Measurements from ENCODE around the gene GPR52.

The GPR52 gene

DNA sequence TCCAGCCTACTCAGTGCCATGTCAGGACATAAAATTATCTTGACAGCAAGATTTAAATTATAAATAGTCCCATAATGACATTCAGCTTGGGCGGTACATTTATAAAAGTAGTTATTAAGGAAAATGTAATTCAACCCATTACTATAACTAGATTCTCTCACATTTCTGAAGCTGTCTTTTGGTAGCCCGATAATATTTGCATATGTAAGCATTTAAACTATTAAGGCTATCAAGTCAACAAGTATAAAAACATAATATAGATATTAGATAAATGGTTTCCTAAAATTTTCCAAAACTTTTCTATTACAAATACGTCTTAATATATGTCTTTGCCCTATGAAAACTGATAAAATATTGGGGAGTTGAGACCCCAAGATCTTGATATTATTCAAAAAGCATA lies 21.6 kb upstream of the GPR52 start:
- peaks cover 9% of the 10 kb centered on the region for H3K79me2 ChIP-seq (ENCODE audit: control insufficient read depth, low read length)
- H3K9me2 ChIP-seq (replicated peaks; ENCODE audit: control insufficient read depth, low read length), result no peaks in the 10 kb centered on the region
- H3K27me3 ChIP-seq (ENCODE audit: control insufficient read depth, low read length), result no peaks in the 10 kb centered on the region
- H3K9me3 ChIP-seq (ENCODE audit: control insufficient read depth, insufficient read depth, low read length), result no peaks in the 10 kb centered on the region
- H3K36me3 ChIP-seq (ENCODE audit: control insufficient read depth, low read length), result 0 out of 2 replicates have a peak, but pooled peaks cover 9% of the 10 kb centered on the region
- no peaks in the 10 kb centered on the region for H3K4me1 ChIP-seq (ENCODE audit: control insufficient read depth, low read length)
- no peak for TF ChIP-seq EZH2phosphoT487 (IDR thresholded peaks at IDR 0.05; ENCODE audit: borderline replicate concordance, low read length)
- TF ChIP-seq, protein P1, sequence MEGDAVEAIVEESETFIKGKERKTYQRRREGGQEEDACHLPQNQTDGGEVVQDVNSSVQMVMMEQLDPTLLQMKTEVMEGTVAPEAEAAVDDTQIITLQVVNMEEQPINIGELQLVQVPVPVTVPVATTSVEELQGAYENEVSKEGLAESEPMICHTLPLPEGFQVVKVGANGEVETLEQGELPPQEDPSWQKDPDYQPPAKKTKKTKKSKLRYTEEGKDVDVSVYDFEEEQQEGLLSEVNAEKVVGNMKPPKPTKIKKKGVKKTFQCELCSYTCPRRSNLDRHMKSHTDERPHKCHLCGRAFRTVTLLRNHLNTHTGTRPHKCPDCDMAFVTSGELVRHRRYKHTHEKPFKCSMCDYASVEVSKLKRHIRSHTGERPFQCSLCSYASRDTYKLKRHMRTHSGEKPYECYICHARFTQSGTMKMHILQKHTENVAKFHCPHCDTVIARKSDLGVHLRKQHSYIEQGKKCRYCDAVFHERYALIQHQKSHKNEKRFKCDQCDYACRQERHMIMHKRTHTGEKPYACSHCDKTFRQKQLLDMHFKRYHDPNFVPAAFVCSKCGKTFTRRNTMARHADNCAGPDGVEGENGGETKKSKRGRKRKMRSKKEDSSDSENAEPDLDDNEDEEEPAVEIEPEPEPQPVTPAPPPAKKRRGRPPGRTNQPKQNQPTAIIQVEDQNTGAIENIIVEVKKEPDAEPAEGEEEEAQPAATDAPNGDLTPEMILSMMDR (IDR thresholded peaks at IDR 0.05; ENCODE audit: low read depth, low read length, poor library complexity, severe bottlenecking), result no peak
- 0 out of 2 replicates have a peak, but pooled peaks cover 8% of the 10 kb centered on the region for H3F3A ChIP-seq (ENCODE audit: control insufficient read depth, insufficient read depth)
- no peaks in the 10 kb centered on the region for H4K20me1 ChIP-seq (ENCODE audit: control insufficient read depth, insufficient read depth, low read depth, low read length)
- H3K4me2 ChIP-seq (ENCODE audit: low read length), result no peak overlapping the region
- no peak overlapping the region for H3K27ac ChIP-seq (ENCODE audit: low read depth, low read length)
- H3K4me3 ChIP-seq (ENCODE audit: low read length), result no peak overlapping the region

DNA sequence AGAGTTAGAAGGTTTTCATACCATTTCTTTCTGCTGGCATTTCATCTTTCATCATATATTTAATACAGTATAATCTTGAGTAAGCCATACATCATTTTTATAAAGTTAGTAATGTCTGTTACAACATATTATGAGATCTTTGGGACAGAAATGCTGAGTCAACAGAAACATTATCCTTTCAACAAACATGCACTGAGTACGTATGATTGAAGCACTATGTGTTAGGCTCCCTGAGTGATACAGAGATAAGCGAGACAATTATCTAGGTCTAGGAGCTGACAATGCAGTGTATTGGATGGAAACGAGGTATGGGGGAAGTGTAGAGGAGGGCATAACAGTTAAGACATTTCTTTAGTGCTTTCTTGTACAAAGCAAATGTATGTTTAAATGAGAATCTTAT lies 19.7 kb upstream of the GPR52 start:
- H3F3A ChIP-seq (ENCODE audit: control insufficient read depth, insufficient read depth), result 0 out of 2 replicates have a peak, but pooled peaks cover 8% of the 10 kb centered on the region
- H3K9me2 ChIP-seq (replicated peaks; ENCODE audit: control insufficient read depth, low read length), result no peaks in the 10 kb centered on the region
- H3K4me3 ChIP-seq (ENCODE audit: low read length), result no peak overlapping the region
- TF ChIP-seq, protein P1 (IDR thresholded peaks at IDR 0.05; ENCODE audit: low read depth, low read length, poor library complexity, severe bottlenecking), result no peak
- H3K27ac ChIP-seq (ENCODE audit: low read depth, low read length), result no peak overlapping the region
- H3K4me1 ChIP-seq (ENCODE audit: control insufficient read depth, low read length), result no peaks in the 10 kb centered on the region
- H4K20me1 ChIP-seq (ENCODE audit: control insufficient read depth, insufficient read depth, low read depth, low read length), result no peaks in the 10 kb centered on the region
- no peaks in the 10 kb centered on the region for H3K9me3 ChIP-seq (ENCODE audit: control insufficient read depth, insufficient read depth, low read length)
- no peaks in the 10 kb centered on the region for H3K27me3 ChIP-seq (ENCODE audit: control insufficient read depth, low read length)
- peaks cover 9% of the 10 kb centered on the region for H3K79me2 ChIP-seq (ENCODE audit: control insufficient read depth, low read length)
- peaks cover 15% of the 10 kb centered on the region for H3K36me3 ChIP-seq (ENCODE audit: control insufficient read depth, low read length)
- no peak overlapping the region for H3K4me2 ChIP-seq (ENCODE audit: low read length)

DNA sequence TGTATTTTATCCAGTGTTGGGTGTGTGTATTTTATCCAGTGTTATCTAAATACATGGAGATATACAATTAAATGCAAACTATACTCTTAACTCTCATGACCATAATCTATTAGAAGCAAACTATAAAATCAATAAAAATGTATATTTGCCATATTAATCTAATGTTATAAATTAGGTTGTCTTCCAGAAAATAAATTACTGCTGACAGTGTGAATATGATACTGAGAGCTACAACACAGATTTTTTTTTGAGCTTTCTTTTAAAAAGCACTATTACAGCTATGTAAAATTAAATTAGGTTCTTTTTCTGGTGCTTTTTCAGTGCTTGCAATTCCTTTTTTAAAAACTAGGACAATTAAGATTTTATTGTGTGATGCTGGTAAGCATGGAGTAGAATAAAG lies 19.0 kb upstream of the GPR52 start:
- H3K36me3 ChIP-seq (ENCODE audit: control insufficient read depth, low read length), result peaks cover 18% of the 10 kb centered on the region
- no peaks in the 10 kb centered on the region for H4K20me1 ChIP-seq (ENCODE audit: control insufficient read depth, insufficient read depth, low read depth, low read length)
- H3K9me2 ChIP-seq (replicated peaks; ENCODE audit: control insufficient read depth, low read length), result no peaks in the 10 kb centered on the region
- peaks cover 3% of the 10 kb centered on the region; the same call in 1 of the 2 replicates for H3K9me3 ChIP-seq (ENCODE audit: control insufficient read depth, insufficient read depth, low read length)
- 0 out of 2 replicates have a peak, but pooled peaks cover 6% of the 10 kb centered on the region for H3F3A ChIP-seq (ENCODE audit: control insufficient read depth, insufficient read depth)
- TF ChIP-seq, protein P1 (IDR thresholded peaks at IDR 0.05; ENCODE audit: low read depth, low read length, poor library complexity, severe bottlenecking), result no peak
- TF ChIP-seq EZH2phosphoT487 (IDR thresholded peaks at IDR 0.05; ENCODE audit: borderline replicate concordance, low read length), result no peak
- no peak overlapping the region for H3K4me2 ChIP-seq (ENCODE audit: low read length)
- H3K79me2 ChIP-seq (ENCODE audit: control insufficient read depth, low read length), result peaks cover 11% of the 10 kb centered on the region
- H3K27me3 ChIP-seq (ENCODE audit: control insufficient read depth, low read length), result no peaks in the 10 kb centered on the region
- no peak overlapping the region for H3K27ac ChIP-seq (ENCODE audit: low read depth, low read length)
- H3K4me3 ChIP-seq (ENCODE audit: low read length), result no peak overlapping the region
- no peaks in the 10 kb centered on the region for H3K4me1 ChIP-seq (ENCODE audit: control insufficient read depth, low read length)

Measured in DOHH2 (cell line).